GM18861 (cell line): ENCODE results near the gene NIPBL.
"Not testable (repeated sequence)": the region's sequence is repeated elsewhere in the genome, so short reads cannot be mapped to it uniquely, and the experiment has no call there.

ENCODE experiments used
- ATAC-seq: cut with Tn5 transposase; IDR thresholded peaks from one replicate; pipeline ENCODE4 v1.9.1; 2021; ENCODE audit not compliant: unreplicated experiment

The NIPBL gene

DNA sequence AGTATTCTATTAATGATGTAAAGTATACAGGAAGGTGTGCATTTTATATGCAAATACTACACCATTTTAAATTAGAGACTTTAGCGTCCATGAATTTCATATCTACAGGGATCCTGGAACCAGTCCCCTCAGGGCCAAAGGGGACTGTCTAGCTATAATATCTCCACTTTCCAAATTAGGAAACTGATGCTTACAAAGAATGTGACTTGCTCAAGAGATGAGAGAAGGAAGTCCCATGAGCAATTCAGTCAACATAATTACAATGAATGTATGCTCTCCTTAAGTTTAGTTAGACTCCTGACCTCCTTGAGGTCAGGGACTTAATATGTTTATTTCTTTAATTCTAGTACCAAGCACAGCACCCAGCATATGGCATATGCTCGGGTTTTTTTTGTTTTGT, 23.7 kb downstream of the NIPBL start:
- ATAC-seq: no peak

DNA sequence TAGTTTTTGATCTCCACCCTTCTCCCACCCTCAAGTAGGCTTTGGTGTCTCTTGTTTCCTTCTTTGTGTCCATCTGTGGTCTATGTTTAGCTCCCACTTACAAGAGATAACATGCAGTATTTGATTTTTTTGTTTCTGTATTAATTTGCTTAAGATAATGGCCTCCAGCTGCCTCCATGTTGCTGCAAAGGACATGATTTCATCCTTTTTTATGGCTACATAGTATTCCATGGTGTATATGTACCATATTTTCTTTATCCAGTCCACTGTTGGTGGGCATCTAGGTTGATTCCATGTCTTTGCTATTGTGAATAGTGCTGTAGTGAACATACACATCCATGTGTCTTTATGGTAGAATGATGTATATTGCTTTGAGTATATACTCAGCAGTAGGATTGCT, 24.5 kb downstream of the NIPBL start:
- not testable (repeated sequence) for ATAC-seq

DNA sequence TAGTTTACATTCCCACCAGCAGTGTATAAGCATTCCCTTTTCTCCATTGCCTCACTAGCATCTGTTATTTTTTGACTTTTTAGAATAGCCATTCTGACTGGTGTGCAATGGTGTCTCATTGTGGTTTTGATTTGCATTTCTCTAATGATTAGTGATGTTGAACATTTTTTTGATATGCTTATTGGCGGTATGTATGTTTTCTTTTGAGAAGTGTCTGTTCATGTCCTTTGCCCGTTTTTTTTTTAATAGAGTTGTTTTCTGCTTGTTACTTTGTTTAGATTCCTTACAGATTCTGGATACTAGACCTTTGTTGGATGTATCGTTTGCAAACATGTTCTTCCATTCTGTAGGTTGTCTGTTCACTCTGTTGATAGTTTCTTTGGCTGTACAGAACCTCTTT, 25.3 kb downstream of the NIPBL start:
- no peak for ATAC-seq

DNA sequence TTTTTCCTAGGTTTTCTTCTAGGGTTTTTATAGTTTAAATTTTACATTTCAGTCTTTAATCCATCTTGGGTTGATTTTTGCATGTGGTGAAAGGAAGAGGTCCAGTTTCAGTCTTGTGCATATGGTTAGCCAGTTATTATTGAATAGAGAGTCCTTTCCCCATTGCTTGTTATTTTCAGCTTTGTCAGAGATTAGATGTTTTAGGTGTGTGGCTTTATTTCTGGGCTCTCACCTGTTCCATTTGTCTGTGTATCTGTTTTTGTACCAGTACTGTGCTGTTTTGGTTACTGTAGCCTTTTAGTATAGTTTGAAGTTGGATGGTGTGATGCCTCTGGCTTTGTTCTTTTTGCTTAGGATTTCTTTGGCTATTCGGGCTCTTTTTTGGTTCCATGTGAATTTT, 25.8 kb downstream of the NIPBL start:
- no peak for ATAC-seq

DNA sequence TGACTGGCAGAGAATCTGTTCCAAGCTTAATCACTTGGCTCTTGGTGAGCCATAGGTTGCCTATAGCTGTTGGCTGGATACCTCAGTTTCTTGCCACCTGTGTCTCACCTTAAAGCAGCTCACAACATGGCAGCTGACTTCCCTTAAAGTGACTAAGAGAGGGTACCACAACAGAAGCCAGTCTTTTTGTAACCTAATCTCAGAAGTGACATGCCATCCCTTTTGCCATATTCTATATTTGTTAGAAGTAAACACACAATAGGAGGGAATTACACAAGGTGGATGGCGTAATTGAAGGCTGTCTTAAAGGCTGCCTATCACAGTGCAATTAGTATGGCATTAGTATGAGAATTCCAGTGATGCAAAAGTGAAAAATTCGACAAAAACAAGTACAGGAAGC, 28.1 kb downstream of the NIPBL start:
- no peak for ATAC-seq

DNA sequence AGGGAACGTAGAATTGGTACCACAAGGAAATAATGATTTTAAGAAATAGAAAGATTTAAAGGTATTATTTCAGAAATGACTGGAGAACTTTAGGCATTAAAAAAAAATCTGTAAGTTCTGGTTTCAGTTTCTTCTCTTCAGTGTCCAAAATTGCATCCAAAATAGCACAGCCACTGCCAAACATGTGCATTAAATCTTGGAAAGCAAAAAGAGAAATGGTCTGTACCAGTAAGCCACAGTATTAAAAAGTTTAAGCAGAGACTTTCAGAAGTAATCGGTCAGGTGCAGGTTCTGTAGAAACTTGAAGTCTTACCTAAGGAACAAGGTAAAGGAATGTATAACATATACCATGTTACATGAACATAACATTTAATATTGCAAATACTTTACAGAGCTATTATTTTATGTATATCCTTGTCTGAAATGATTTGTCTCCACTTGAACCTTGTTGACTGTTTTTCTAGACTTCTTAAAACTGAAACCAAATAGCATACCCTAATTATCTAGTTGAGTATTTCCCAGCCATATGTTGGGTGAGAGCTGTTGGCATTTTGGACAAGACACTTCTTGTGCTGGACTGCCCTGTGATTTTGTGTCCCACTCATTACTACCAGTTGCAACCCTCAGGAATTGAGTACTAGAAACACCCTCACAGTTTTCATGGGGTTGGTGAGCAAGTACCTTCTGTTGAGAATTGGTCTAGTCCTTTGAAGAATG, 32.1 kb downstream of the NIPBL start:
- no peak for ATAC-seq

DNA sequence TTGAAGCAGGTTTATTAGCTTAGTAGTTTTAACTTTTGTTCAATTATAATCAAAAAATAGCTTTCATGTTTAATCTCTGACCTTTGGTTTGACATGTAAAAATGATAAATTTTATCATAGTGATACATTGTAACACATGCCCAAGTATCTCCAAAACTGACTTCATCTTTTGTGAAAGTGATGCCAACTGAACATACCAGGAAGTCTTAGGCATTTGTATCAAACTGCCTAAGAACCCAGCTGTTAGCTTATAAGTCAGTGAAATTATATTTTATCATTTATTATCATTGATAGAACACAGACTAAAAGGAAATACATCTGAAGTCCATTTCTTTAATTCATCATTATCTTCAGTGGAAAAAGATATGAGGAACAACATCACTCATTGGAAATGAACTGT, 39.1 kb downstream of the NIPBL start:
- no peak for ATAC-seq

DNA sequence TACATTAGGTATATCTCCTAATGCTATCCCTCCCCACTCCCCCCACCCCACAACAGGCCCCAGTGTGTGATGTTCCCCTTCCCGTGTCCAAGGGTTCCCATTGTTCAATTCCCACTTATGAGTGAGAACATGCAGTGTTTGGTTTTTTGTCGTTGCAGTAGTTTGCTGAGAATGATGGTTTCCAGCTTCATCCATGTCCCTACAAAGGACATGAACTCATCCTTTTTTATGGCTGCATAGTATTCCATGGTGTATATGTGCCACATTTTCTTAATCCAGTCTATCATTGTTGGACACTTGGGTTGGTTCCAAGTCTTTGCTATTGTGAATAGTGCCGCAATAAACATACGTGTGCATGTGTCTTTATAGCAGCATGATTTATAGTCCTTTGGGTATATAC, 40.0 kb downstream of the NIPBL start:
- ATAC-seq: not testable (repeated sequence)

DNA sequence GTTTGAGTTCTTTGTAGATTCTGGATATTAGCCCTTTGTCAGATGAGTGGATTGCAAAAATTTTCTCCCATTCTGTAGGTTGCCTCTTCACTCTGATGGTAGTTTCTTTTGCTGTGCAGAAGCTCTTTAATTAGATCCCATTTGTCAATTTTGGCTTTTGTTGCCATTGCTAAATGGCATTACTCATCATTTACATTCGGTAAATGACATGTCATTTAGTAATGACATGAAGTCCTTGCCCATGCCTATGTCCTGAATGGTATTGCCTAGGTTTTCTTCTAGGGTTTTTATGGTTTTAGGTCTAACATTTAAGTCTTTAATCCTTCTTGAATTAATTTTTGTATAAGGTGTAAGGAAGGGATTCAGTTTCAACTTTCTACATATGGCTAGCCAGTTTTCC, 40.8 kb downstream of the NIPBL start:
- not testable (repeated sequence) for ATAC-seq

DNA sequence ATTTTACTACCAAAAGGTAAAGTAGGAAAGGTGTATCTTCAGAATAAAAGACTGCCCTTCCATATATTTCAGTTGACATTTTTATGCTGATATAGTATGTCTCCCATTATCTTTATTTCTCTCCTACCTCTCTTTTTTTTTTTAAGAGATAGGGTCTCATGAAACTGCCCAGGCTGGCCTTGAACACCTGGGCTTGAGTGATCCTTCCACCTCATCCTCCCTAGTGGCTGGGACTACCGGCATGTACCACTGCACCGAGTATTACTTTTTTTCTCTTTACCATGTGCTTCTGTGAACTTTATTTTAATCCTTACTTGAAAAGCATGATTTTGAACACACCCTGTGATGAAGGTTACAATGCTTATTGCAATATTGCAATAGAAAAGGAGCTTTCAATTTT, 42.7 kb downstream of the NIPBL start:
- ATAC-seq: no peak

DNA sequence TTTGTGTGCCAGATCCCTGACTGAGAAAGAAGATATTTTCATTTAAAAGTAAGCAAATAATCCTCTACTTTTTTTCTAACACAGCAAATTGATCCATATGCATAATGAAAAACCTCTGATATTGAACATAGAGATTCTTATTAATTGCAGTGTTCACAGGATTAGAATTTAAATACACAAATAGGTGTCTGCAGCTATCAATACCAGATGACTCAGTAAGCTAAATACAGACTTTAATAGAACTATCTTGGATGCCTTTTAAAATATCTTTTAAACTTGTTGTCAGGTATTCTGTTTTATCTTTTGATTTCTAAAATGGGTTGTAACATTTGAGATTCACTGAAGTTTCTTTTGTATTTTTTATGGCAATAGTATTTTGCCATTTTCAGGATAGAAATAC, 43.1 kb downstream of the NIPBL start:
- no peak for ATAC-seq

DNA sequence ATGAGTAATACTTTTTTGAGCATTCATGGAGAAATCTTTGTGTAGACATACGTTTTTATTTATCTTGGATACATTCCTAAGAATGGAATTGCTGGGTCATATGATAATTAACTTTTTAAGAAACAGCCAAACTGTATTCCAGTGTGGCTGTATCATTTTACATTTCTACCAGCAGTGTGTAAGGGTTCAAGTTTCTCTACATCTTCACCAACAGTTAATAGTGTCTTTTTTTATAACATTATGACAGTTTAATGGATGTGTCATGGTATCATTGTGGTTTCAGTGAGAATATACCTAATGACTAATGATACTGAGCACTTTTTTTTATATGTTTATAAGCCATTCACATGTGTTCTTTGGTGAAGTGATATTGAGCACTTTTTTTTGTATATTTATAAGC, 52.4 kb downstream of the NIPBL start:
- ATAC-seq: no peak

DNA sequence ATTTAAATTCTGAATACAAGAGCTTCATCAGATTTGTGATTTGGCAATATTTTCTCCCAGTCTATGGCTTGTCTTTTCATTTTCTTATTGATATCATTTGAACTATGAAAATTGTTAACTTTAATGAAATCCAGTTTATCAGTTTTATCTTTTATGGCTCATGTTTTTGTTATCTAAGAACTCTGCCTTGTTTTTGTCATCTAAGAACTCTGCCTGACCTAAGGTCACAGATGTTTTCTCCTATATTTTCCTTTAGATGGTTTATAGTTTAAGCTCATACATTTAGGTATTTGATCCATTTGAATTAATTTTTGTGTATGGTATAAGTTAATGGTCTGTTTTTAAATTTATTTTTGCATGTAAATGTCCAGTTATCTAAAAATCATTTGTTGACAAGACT, 52.9 kb downstream of the NIPBL start:
- no peak for ATAC-seq

DNA sequence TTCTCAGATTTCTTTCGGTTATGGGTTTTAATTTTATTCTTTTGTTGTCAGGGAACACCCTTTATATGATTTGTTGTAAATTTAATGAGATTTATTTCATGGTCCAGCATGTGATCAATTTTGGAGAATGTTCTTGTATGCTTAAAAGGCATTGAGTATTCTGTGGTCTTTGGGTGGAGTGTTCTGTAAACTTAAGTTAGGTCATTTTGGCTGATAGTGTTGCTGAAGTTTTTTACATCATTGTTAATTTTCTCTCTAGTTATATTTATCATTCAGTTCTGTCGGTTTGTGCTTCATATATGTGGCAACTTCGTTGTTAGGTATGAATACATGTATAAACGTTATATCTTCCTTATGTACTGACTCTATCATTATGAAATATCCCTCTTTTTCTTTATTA, 55.5 kb downstream of the NIPBL start:
- no peak for ATAC-seq

DNA sequence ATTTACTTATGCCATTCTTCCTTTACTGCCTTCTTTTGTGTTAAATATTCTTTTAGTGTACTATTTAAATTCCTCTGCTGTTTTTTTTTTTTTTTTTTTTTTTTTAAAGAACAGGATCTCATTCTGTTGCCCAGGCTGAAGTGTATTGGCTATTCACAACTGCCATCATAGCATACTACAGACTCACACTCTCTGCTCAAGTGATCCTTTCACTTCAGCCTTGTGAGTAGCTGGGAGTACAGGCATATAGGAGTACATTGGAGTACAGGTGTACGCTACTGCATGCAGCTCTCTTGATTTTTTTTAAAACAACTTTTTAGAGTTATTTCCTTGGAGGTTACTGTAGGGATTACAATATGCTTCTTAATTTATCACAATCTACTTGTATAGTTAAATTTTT, 56.1 kb downstream of the NIPBL start:
- ATAC-seq: no peak

DNA sequence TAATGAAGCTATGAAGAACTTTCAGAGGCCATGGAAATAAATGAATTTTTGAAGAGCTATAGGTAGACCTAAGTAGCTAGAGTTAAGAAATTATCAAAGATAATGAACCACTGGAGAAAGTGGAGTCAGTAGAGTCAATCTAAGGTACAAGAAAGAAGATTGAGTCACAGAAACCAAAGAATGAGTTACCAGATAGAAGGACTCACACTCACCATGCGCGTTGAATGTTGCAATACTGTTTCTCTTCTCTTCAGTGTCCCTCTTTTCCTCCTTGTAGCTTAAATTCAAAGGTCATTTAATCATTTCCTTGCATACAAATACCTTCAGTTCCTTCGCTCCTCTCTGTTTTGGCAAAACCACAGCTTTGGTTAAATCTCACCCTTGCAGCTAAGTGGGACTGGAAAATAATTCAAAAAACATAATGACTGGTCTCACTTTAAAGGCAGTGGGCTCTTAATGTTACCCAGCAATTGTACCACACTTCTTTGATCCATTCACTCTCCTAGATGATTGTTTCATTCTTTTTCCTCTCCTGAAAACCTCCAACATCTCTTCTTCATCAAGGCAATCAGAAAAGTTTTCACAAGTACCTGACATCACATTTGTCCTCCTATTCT, 58.3 kb downstream of the NIPBL start:
- ATAC-seq: no peak

DNA sequence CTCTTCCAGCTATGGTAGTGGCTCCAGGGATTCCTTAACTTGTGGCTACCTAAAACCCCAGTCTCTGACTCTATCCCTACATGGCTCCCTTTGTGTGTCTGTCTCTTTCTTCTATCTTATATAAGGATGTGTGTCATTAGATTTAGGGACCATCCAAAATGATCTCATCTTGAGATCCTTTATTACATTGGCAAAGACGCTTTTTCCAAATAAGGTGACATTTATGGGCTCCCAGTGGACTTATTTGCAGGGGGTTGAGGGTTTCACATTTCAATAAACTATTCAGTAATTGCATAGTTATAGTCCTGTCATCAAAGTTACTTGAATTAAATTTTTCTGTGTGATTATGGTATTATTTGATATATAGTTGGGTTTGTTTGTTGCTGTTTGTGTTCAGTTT, 59.2 kb downstream of the NIPBL start:
- ATAC-seq: no peak

DNA sequence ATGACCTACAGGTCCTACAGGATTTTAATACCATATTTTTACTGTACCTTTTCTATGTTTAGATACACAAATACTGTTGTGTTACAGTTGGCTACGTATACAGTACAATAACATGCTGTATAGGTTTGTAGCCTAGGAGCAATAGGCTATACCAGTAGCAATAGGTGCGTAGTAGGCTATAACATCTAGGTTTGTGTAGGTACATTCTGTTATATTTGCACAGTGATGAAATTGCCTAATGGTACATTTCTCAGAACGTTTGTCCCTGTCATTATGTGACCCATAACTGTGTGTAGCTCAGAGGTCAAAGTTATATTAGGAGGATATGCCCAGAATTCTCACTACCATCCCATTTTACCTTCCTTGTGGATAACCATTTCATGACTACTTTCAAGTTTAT, 59.7 kb downstream of the NIPBL start:
- no peak for ATAC-seq

DNA sequence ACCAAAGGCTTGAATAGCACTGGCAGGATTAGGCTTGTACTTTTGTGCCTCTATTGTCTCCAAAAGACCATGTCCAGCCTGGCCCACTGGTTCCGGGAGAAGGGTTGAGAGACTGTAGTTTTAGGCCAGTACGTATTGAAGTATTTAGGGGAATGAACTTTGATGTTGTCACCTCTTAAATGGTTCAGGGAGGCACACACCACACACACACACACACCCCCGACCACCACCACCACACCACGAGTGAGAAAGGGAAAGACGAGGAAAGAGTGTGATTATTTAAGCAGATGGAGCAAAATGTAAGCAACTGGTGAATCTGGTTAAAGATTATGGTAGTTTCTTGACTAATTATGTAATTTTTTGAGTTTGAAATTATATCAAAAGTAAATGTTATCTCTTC, 61.6 kb downstream of the NIPBL start:
- no peak for ATAC-seq

DNA sequence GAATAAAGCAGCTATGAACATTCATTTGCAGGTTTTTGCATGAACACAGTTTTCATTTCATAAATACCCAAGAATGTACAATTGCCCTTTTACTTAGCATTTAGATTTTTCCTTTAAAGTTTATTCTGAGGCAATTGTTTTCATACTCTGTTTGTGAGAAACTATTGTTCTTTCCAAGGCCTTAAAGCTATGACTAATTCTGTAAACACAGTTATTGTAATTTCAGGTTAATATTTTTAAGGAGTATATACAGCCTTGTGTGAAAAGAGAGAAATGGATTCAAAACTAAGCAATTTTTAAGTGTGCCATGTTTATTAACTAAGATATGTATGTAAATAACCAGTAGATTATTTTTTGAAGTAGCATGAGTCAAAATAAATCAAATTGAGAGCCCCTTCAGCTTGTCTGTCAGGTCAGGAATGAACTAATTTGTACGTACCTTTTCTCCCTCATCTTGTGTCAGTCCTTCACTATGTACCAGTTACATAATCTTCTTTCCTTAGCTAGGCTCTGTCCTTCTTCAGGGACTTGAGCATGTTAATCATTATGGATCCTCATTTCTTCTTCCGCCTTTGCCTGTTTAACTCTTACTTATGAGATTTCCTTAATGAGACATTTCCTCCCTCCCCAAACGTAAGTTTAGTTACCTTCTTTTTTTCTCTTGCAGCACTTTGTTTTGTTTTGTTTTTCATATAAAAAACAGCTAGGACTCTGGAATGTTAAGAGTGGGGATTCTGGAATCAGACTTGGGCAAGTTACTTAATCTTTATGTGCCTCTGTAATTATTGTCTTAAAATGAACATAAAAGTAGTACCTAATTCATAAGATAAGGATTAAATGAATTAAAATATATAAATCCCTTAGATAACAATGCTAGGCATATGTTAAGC, 63.6 kb downstream of the NIPBL start:
- no peak for ATAC-seq

DNA sequence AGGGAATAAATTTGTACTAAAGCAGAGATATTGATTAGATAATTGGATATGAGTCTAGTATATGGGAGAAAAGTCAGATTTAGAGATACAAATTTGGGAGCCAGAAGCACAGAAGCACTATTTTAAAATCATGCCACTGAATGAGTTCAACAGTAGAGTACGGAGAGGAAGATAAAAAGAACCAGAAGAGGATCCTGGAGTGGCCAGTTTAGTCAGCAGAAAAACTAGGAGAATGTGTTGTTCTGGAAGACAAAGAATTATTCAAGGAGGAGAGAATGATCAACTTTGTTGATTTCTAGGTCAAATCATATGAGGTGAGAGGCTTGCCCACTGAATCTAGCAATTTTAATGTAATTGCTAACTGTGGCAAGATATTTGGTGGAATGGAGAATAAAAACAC, 67.0 kb downstream of the NIPBL start:
- no peak for ATAC-seq

DNA sequence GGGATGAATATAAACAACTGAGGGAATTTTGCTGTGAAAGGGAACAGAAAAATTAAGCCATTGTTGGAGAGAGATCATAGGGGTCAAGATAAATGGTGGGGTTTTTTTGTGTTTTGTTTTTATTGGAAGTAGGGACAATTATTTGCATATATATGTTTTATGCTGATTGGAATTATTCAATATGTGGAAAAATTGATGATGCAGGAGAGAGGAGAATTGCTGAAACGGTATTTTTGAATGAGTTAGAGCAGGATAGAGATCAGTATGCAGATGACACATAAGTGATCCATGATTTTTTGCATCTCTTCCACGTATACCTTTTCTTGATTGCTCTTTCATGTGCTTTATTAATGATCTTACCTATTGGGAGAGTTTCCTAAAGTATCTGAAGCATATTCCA, 67.5 kb downstream of the NIPBL start:
- no peak for ATAC-seq
